Endothelial cell of umbilical vein (primary cell): ENCODE data around the gene RAB3GAP2.
"Not testable (repeated sequence)": the region's sequence is repeated elsewhere in the genome, so short reads cannot be mapped to it uniquely, and the experiment has no call there.

Experiments
- EZH2 ChIP-seq: IDR thresholded peaks from 2 replicates; pipeline ENCODE4 v1.6.1; 2012; ENCODE audit warnings: borderline replicate concordance, low read depth, mild to moderate bottlenecking, moderate library complexity, low read length, inconsistent platforms; ENCODE audit not compliant: severe bottlenecking
- FOS ChIP-seq: IDR thresholded peaks from 2 replicates; pipeline ENCODE4 v1.6.1; 2011; ENCODE audit warnings: mild to moderate bottlenecking, low read length, moderate library complexity, borderline replicate concordance; ENCODE audit not compliant: insufficient read depth
- POLR2A ChIP-seq: IDR thresholded peaks from 2 replicates; pipeline ENCODE4 v1.6.1; 2012; ENCODE audit warnings: low read depth, mild to moderate bottlenecking, control low read depth, low read length
- POLR2AphosphoS5 ChIP-seq: IDR thresholded peaks from 2 replicates; pipeline ENCODE4 v1.6.1; 2012; ENCODE audit warnings: low read depth, mild to moderate bottlenecking, control low read depth, low read length, moderate library complexity; ENCODE audit not compliant: insufficient read depth
- TF ChIP-seq, protein P1 (sequence below), 2 donors: IDR thresholded peaks; 1 replicate in 1 of 2; 2 replicates in 1 of 2; pipeline ENCODE4 v1.5.1; 2011; ENCODE audit warnings: low read length in 2 of 2, mild to moderate bottlenecking in 2 of 2, moderate library complexity in 2 of 2, control low read depth in 1 of 2, inconsistent platforms in 1 of 2, low read depth in 1 of 2; ENCODE audit not compliant: insufficient read depth in 1 of 2; ENCODE audit errors: extremely low read depth in 1 of 2
- TF ChIP-seq, protein P2 (sequence below): IDR thresholded peaks from 2 replicates; pipeline ENCODE4 v1.6.1; 2011; ENCODE audit not compliant: insufficient read depth, insufficient read length

- TF ChIP-seq, protein P1, sequence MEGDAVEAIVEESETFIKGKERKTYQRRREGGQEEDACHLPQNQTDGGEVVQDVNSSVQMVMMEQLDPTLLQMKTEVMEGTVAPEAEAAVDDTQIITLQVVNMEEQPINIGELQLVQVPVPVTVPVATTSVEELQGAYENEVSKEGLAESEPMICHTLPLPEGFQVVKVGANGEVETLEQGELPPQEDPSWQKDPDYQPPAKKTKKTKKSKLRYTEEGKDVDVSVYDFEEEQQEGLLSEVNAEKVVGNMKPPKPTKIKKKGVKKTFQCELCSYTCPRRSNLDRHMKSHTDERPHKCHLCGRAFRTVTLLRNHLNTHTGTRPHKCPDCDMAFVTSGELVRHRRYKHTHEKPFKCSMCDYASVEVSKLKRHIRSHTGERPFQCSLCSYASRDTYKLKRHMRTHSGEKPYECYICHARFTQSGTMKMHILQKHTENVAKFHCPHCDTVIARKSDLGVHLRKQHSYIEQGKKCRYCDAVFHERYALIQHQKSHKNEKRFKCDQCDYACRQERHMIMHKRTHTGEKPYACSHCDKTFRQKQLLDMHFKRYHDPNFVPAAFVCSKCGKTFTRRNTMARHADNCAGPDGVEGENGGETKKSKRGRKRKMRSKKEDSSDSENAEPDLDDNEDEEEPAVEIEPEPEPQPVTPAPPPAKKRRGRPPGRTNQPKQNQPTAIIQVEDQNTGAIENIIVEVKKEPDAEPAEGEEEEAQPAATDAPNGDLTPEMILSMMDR (IDR thresholded peaks at IDR 0.05; ENCODE audit: extremely low read depth in 1 of 2, insufficient read depth in 1 of 2, low read depth in 1 of 2, low read length in 2 of 2) = not testable (repeated sequence)
- TF ChIP-seq POLR2A, POLR2AphosphoS5, EZH2, FOS: not testable (repeated sequence)
- TF ChIP-seq, protein P2, sequence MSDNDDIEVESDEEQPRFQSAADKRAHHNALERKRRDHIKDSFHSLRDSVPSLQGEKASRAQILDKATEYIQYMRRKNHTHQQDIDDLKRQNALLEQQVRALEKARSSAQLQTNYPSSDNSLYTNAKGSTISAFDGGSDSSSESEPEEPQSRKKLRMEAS = not testable (repeated sequence)
These were observed 16.1 kb downstream of the RAB3GAP2 start for GRCh38 chr1:220256194-220256593.
